Activated CD8-positive, alpha-beta memory T cell treated with anti-CD3 and anti-CD28 coated beads, Interleukin-2, amount 50 U/mL, for 4 hours (primary cell): ENCODE data around the gene STXBP5.
"Not testable (repeated sequence)": the region's sequence is repeated elsewhere in the genome, so short reads cannot be mapped to it uniquely, and the experiment has no call there.

Experiments
- DNase-seq: peaks from one replicate; pipeline ENCODE4 v3.0.0-alpha.2; 2020

Gene STXBP5

DNA sequence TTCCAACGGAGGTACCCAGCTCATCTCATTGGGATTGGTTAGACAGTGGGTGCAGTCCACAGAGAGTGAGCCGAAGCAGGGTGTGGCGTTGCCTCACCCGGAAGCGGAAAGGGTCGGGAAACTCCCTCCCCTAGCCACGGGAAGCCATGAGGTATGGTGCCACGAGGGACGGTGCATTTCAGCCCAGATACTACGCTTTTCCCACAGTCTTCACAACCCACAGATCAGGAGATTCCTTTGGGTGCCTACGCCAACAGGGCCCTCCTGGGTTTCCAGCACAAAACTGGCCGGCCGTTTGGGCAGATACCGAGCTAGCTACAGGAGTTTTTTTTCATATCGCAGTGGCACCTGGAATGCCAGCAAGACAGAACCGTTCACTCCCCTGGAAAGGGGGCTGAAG lies 46.9 kb downstream of the STXBP5 start:
- DNase-seq, result no peak

DNA sequence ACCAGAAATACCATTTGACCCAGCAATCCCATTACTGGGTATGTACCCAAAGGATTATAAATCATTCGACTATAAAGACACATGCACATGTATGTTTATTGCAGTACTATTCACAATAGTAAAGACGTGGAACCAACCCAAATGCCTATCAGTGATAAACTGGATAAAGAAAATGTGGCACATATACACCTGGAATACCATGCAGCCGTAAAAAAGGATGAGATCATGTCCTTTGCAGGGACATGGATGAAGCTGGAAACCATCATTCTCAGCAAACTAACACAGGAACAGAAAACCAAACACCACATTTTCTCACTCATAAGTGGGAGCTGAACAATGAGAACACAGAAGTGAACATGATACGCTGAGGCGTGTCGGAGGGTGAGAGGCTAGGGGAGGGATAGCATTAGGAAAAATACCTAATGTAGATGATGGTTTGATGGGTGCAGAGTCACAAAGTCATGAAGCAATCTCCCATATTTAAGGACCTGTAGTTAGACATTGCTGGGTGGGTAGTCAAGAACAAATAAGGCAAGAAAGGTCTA lies 50.8 kb downstream of the STXBP5 start:
- not testable (repeated sequence) for DNase-seq

DNA sequence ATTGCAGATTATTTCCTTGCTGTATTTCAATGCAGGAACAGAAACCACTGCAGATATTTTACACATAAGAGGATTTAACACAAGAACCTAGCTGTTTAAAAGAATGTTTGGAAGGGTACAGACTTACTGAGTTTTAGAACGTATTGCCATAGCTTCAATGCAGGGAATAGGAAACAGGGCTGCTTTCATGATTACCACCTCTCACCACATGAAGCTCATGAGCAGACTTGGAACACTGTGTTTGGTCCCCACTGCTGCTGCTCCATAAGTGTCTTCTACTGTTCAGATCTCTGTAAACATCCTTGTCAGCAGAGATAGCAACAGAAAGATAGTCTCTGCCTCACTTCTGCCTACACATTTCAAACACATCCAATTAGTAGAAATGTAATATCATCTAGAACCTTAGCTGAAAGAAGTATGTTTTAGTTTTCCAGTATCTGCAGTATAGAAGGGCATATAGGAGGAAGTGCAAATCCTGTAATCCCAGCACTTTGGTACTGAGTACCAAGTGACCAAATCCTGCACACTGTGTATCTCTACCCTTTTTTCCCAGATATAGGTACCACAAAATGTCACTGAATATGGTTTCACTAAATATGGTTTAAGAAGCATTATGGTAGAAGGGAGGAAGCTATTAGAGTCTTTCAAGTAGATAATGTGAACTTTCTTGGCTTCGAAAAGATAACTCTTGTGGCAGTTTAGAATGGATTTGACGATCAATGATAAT lies 51.9 kb downstream of the STXBP5 start:
- DNase-seq, result no peak

- DNase-seq, result no peak
Measured at GRCh38 chr6:147257760-147258159, 53.5 kb downstream of the STXBP5 start.

DNA sequence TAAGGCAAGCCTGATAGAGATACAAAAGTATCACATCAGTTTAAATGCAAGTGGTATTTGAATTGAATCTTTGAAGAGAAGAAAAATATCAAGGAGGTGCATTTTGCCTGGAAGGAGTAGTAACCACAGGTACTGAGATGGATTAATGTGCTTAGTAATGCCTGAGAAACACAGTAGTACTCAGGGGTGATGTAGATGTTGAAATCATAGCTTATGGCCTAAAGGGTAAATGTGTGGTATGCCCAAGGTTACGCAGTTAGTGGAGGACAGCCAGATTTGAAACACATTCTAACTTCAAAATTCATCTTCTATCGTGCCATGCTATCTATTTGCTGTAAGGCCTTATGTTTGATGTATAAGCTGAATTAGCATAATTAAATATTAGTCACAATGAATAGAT lies 55.9 kb downstream of the STXBP5 start:
- no peak for DNase-seq

GRCh38 chr6:147262946-147263345 lies 58.7 kb downstream of the STXBP5 start:
- no peak for DNase-seq

- no peak for DNase-seq
Measured at GRCh38 chr6:147266821-147267220, 62.6 kb downstream of the STXBP5 start.

GRCh38 chr6:147267658-147268057 lies 63.4 kb downstream of the STXBP5 start:
- no peak for DNase-seq

GRCh38 chr6:147268254-147268653 lies 64.0 kb downstream of the STXBP5 start:
- DNase-seq, result no peak

- no peak for DNase-seq
Measured at GRCh38 chr6:147274012-147274411, 69.8 kb downstream of the STXBP5 start.

DNA sequence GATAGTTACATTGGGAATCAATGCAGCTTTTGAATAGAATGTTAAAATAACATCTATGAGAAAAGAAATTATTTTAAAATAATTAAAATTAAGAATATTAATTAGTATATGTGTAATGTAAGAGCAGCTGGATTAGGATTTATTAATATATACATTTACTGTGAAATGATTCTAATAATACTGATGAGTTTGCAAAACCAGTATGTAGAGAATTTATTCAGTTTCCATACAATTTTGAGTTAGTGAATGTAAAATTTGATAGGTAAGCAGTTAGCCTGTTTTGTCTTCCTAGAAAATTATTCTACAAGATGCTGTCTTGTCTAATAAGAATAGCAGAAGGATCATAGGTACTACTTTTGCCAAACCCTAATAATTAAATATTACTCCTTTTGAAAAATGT lies 70.6 kb downstream of the STXBP5 start:
- DNase-seq, result no peak

DNA sequence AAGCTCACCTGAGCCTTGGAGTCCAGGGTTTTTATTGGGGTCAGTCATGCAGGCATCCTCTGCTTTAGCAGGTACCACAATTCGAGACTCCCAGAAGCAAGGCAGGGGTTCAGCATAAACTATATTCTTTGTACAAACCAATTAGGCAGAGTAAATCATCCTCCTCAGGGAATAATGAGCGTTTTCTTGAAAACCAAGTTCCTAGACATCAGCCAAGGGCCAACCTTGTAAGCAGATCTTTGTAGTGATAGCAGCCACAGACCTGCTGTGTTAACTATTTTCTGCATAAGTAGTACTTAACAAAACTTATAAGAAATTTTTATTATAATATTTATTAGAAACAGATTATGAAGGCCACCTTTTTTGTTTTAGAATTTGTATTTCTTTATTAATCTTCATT lies 74.7 kb downstream of the STXBP5 start:
- no peak for DNase-seq

DNA sequence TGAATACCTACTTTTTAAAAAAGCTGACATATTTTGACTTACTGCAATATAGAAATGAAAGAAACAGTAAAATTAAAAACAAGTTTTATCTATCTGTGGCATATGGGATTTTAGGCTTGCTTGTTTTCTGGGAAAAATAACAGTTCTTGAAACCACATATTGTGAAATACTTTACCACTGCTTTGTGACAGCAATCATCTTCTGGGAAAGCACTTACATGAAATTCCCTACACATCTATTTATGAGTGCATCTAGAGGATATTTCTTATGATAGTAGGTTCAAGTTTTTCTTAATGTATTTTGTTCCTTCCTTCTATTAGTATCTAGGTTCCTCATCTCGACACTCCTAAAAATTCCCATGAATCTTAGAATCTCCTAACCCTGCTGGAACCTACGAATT lies 75.2 kb downstream of the STXBP5 start:
- no peak for DNase-seq

DNA sequence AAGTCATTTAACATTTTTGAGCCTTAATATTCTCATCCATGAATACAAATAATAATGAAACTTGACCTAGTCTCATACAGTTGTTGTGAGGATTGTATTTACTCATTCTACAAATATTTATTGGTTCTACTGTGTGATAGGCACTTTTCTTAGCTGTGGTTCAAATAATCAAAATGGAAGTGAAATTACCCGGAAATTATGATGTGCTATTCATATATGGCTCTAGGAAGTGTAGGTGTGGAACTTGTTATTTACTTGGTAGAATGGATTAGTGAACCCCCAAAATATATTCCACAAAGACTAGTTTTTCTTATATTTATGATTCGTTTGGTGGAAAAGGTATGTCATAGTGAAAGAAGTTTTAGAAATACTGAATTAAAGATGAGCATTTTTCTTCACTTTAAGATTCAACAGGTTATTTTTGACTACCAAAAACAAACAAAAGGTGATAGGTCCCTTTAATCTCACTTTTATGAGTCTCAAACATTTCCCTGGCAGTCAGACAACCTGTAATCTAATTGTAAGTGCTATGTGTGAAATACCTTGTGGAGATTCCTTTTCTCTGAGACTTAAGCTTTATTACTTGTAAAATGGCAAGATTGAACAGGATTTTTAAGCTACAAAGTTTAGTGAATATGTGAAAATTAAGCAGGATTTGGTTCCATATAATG lies 77.8 kb downstream of the STXBP5 start:
- DNase-seq, result no peak

DNA sequence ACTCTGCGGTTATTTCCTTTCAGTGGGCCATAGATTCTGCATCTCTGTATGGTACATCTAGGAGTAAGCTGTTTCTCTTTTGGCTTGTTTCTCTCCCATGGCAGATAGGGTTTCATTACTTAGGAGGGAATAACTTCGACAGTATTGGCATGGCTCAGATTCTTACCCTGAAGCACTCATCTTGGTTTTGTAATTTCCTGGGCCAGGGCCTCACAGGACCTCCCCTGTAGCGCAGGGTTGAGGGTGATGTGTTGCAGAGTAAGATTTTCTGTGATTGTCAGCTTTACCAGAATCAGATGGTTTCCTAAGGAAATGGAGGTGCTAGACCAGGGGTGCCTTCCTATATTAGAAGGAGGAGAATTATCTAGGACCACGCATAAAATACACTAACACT lies 78.3 kb downstream of the STXBP5 start:
- DNase-seq, result no peak

- DNase-seq, result no peak
Measured at GRCh38 chr6:147283460-147283859, 79.2 kb downstream of the STXBP5 start.

GRCh38 chr6:147285087-147285855 lies 81.1 kb downstream of the STXBP5 start:
- no peak for DNase-seq

DNA sequence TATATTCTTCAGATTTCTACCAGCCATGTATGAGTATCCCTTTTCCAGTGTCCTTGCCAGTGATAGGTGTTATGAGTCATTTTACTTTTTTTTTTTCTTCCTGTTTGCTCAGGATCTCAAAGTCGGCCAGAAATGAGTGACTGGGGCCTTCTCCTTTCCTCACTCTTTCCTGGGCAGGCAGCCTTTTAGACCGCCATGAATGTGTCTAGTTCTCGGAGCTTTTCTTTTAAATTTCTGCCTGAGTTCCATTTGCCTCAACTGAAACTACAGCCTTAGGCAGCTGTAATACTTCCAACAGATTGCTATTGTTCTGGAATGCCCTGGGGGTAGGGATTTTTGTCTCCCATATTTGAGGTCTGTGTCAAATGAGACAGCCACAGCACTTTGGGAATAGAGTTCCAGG lies 83.7 kb downstream of the STXBP5 start:
- DNase-seq, result no peak

GRCh38 chr6:147297124-147297523 lies 92.9 kb downstream of the STXBP5 start:
- no peak for DNase-seq

DNA sequence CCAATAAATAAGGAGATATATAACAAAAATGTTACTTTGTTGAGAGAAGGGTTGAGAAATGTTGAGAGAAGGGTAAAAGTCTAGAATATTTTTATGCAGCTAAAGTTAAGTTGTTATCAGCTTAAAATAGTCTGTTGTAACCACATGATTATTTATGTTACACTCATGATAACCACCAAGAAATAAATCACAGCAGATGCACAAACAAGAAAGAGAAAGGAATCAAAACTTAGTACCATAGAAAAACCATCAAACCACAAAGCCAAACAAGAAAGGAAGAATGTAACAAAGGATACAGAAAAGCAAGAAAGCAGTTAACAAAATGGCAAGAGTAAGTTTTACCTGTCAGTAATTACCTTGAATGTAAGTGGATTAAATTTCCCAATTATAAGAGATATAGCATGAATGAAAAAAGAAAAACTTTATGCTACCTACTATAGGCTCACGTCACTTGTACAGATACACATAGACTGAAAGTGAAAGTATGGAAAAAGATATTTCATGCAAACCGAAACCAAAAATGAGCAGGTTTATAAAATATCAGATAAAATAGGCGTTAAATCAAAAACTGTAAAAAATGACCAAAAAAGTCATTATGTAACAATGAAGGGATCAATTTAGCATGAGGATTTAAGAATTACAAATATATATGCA lies 93.6 kb downstream of the STXBP5 start:
- no peak for DNase-seq

DNA sequence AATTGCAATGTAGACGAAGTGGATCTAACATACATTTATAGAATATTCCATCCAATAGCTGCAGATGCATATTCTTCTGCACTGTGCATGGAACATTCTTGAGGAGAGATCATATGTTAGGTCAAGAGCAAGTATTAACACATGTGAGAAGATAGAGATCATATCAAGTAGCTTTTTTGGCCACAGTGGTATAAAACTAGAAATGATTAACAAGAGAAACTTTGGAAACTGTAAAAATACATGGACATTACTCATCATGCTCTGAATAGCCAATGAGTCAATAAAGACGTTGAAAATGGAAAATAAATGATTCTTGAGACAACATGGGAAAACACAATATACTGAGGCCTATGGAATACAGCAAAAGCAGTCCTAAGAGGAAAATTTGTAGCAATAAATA lies 94.2 kb downstream of the STXBP5 start:
- DNase-seq, result no peak

- no peak for DNase-seq
Measured at GRCh38 chr6:147299035-147299434, 94.8 kb downstream of the STXBP5 start.

DNA sequence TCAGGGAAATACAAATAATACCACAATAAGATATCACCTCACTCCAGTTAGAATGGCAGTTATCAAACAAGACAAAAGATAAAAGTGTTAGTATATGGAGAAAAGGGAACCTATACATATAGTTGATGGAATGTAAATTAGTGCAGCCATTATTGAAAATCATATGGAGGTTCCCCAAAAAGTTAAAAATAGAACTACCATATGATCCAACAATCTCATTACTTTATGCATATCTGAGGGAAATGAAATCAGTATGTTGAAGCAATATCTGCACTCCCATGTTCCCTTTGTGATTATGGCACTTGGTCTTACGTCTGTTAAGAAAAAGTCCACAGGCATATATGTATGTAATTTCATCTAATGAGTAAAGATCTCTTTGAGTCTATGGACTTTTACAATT lies 96.9 kb downstream of the STXBP5 start:
- no peak for DNase-seq
